GM18909 (cell line): ENCODE results near the gene LPXN.
A peak's percentile ranks its signal among the peaks of the same experiment; 100 is the strongest.
"Not testable (repeated sequence)": the region's sequence is repeated elsewhere in the genome, so short reads cannot be mapped to it uniquely, and the experiment has no call there.

Experiments
- ATAC-seq: cut with Tn5 transposase; IDR thresholded peaks from one replicate; pipeline ENCODE4 v1.9.1; 2021; ENCODE audit warnings: mild to moderate bottlenecking; ENCODE audit not compliant: unreplicated experiment, poor library complexity

LPXN gene

GRCh38 chr11:58579192-58580129 lies 3.8 kb upstream of the LPXN start:
- ATAC-seq, result peak; percentile 47

GRCh38 chr11:58578635-58579191 lies 3.1 kb upstream of the LPXN start, which contains the start of gene ZFP91:
Gene ZFP91, plus strand, starts transcription at chr11:58579063. Its CDS starts 219 bp downstream, at chr11:58579282.
- ATAC-seq, result peak; percentile 38

GRCh38 chr11:58578136-58578634 lies 2.5 kb upstream of the LPXN start:
- ATAC-seq, result peak; percentile 22

GRCh38 chr11:58577555-58578135 lies 2.0 kb upstream of the LPXN start:
- peak; percentile 57 for ATAC-seq

- ATAC-seq, result no peak
Observed at GRCh38 chr11:58576887-58577471, 1.3 kb upstream of the LPXN start.

- ATAC-seq, result no peak
Observed at GRCh38 chr11:58574881-58575280, 775 bp downstream of the LPXN start.

GRCh38 chr11:58573451-58574104 lies 2.1 kb downstream of the LPXN start:
- peak; percentile 30 for ATAC-seq

- ATAC-seq, result not testable (repeated sequence)
Observed at GRCh38 chr11:58572906-58573305, 2.8 kb downstream of the LPXN start.

GRCh38 chr11:58567889-58568512 lies 7.7 kb downstream of the LPXN start:
- peak; percentile 89 for ATAC-seq

- no peak for ATAC-seq
Observed at GRCh38 chr11:58564231-58564630, 11.4 kb downstream of the LPXN start.

- peak; percentile 92 for ATAC-seq
Observed at GRCh38 chr11:58562375-58562800, 13.3 kb downstream of the LPXN start.

- no peak for ATAC-seq
Observed at GRCh38 chr11:58561394-58562098, 14.1 kb downstream of the LPXN start.

GRCh38 chr11:58560842-58561241 lies 14.8 kb downstream of the LPXN start:
- no peak for ATAC-seq

GRCh38 chr11:58549644-58550043 lies 26.0 kb downstream of the LPXN start:
- no peak for ATAC-seq

- no peak for ATAC-seq
Observed at GRCh38 chr11:58546841-58547240, 28.8 kb downstream of the LPXN start.

- no peak for ATAC-seq
Observed at GRCh38 chr11:58531865-58532341, 43.8 kb downstream of the LPXN start.

GRCh38 chr11:58530236-58530635 lies 45.4 kb downstream of the LPXN start:
- ATAC-seq, result no peak

- no peak for ATAC-seq
Observed at GRCh38 chr11:58527429-58527828, 48.2 kb downstream of the LPXN start.

- no peak for ATAC-seq
Observed at GRCh38 chr11:58526721-58527120, 48.9 kb downstream of the LPXN start.
